ENCODE data around the gene CSNK1D.

CSNK1D gene

DNA sequence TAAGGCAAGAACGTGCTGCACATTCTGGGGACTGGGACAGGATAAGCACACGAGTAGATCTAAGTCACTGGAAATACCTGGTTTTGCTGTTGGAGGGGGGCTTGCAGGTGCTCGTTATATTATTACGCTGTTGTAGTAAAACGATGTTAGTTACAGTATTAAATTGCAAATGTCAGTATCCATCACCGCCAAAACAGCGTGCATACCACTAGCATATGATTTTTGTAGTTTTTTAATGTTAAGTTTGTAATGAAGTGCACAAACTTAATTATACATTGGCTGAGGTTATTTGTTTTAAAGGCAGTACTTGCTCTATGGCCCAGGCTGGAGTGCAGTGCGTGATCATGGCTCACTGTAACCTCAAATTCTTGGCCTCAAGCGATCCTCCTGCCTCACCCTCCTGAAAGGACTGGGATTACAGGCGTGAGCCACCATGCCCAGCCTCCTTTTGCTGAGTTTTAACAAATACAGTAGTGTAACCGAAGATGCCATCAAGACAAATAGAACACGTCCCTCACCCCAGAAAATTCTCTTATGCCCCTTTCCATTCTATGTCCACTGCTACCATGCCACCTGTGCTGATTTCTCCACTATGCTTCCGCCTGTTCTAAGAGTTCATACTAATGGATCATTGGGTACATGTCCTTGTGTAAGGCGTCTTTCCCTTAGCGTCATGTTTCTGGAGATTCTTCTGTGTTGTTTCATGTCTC is 20.7 kb upstream of the CSNK1D start:
- DNase-seq, result no peak

DNA sequence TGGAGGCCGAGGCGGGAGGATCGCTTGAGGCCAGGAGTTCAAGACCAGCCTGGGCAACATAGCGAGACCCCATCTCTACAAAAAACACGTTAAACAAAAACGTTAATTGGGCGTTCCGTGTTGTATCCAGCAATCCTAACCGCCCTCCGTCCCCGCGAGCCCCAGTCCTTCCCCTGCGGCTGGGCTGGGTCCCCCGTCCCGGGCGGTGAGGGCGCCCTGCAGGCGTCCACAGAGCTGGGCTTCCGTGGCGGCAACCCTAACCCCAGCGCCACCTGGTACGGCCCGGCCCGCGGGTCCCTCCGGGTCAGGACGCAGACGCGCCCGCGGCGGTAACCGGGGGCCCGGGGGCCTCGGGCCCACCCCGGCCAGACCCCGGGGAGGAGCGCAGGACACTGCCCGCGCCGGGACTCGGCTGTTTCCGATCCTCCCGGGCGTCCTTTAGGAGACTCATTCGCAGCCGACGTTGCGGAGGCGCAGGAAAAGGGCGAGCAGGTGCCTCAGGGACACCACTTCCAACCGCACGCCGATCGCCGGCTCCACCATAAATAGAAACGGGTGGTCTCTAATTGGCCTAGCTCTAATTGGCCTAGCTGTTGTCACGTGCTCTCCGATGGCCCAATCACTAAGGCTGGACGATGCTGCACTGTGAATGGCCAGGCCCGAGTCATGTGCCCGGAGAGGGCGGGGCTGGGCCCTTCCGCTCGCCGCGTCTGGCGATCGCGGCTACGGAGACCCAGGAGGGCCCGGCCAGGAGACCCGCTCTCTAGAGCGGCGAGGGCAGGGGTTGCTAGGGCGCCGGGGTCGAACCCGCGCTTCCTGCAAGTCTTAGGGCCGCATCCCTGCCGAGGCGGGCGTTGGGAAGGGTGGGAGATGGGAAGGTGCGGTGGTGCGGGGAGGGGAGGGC is 19.0 kb upstream of the CSNK1D start:
- peak; percentile 99 for DNase-seq

DNA sequence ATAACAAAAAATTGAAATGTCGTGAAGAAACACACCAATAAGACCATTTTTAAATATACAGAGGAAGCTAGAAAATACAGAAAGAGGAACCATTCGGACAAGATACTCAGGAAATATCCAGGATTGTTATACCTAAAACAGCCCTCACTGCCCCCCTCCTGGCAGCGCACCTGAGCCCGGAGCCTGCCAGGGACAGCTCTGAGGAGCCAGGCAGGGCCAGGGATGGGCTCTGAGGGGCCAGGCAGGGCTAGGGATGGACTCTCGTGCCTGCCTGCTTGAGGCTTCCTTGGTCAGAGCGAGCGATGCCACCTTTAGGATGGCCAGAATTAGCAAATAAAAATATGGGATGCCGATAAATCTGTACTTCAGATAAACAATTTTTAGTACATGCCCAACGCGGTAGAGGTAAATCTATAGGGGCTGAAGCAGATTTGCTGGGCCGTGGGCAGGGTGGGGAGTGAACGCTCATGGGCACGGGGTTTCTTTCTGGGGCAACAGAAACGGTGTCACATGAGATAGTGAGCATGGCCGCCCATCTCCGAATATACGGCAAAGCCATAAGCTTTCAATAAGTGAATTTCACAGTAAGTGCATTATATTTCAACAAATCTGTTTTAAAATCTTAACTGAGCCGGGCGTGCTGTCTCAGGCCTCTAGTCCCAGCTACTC is 18.2 kb upstream of the CSNK1D start:
- DNase-seq, result no peak

DNA sequence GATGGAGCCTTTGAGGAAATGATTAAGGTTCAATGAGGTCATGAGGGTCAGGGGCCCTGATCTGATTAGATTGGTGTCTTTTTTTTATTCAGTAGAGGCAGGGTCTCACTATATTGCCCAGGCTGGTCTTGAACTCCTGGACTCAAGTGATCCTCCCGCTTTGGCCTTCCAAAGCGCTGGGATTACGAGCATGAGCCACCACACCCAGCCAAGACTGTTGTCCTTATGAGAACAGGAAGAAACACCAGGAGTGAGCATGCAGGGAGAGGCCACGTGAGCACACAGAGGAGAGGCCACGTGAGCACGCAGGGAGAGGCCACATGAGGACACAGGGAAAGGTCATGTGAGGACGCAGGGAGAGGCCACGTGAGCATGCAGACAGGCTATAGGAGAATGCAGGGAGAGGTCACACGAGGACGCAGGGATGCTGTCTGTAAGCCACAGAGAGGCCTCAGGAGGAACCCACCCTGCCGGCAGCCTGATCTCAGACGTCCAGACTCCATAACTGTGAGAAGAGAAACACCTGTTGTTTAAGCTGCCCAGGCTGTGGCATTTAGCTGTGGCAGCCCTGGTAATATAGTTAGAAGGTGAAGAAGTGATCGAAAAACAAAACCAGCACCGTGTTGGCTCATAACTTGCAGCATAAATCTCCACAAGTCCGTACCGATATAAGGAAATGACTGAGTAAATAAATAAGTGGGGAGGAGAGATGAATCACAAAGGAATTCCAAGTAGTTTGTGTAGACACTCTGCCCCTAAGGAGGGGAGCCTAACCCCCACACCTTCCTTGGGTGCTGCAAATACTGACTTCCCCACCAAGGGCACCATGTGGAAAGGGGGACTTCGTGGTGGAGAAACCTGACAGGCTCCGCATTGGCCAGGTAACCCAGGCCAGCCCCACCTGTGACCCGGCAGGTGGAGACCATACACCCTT is 14.6 kb upstream of the CSNK1D start:
- no peak for DNase-seq

GRCh38 chr17:82287013-82287867 is 13.7 kb upstream of the CSNK1D start:
- DNase-seq, result no peak

GRCh38 chr17:82285141-82285540 is 11.6 kb upstream of the CSNK1D start:
- DNase-seq, result no peak

- DNase-seq, result no peak
Measured at GRCh38 chr17:82283208-82283749, 9.8 kb upstream of the CSNK1D start.

GRCh38 chr17:82282239-82283207 is 9.0 kb upstream of the CSNK1D start:
- DNase-seq, result no peak

- DNase-seq, result no peak
Measured at GRCh38 chr17:82281502-82282238, 8.2 kb upstream of the CSNK1D start.

DNA sequence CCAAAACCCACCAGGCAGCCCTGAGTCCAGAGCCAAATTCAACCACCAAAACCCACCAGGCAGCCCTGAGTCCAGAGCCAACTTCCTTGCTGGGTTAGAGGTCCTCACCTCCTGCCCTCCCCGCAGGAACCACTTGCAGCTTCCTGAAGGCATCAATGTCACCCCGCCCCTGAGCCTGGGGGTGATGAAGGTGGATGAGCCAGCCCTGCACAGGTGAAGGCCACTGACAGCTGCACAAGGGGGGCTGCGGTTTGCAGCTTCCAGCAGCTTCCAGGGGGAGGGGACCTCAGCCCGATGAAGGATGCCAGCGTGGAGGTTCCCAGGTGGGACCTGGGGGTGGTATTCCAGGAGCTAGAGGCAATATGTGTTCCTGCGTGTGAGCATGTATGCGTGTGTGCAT is 7.6 kb upstream of the CSNK1D start:
- no peak for DNase-seq

- DNase-seq, result peak; percentile 47
Measured at GRCh38 chr17:82280537-82280936, 7.0 kb upstream of the CSNK1D start.

DNA sequence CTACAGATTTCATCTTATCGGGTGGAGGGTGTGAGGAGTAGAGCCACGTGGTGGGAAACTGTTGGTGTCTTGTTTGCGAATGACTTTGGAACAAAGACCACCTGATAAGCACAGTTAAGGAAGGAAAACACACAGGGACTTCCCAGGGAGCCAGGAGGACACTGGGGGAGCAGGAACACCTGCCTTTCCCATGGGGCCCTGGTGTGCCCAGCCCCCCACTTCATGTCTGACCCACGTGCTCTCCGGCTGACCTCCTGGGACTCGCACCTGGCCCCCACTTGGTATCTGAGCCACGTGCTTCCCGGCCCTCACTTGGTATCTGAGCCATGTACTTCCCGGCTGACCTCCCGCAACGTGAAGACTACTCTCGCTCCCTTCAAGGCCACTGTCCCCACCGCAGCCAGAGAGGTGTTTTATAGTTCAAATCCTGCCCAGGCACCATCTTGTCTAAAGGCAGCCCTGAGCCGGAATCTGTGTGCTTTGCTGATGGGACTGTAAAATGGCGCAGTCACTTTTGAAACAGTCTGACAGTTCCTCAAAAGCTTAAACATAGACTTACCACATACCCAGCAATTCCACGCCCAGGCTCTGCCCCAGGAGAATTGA is 5.4 kb upstream of the CSNK1D start:
- DNase-seq, result no peak

GRCh38 chr17:82278308-82278707 is 4.8 kb upstream of the CSNK1D start:
- DNase-seq, result peak; percentile 50

GRCh38 chr17:82277851-82278250 is 4.4 kb upstream of the CSNK1D start:
- DNase-seq, result peak; percentile 51

DNA sequence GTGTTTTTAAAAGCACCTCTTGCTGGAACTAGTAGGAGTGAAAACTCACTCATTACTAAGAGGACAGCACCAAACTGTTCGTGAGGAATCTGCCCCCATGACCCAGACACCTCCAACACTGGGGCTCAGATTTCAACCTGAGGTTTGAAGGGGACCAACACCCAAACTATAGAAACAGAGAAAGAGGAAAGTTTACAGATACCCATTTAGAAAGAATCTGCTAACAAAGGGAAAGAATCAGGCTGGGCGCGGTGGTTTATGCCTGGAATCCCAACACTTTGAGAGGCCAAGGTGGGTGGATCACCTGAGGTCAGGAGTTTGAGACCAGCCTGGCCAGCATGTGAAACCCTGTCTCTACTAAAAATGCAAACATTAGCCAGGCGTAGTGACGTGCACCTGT is 3.4 kb upstream of the CSNK1D start:
- DNase-seq, result no peak

GRCh38 chr17:82275326-82275725 is 1.8 kb upstream of the CSNK1D start:
- no peak for DNase-seq

GRCh38 chr17:82274134-82275020 is 877 bp upstream of the CSNK1D start:
- no peak for DNase-seq
